ENCODE data around the gene CIC. TPM values are rescaled to one million over a fixed set of nuclear protein-coding genes. Genes with fewer than 3 reads are reported as not detected.

The CIC gene
- total RNA-seq, 1 experiment from 2014 or later = 48.5 TPM

GRCh38 chr19:42277821-42278451 is 8.9 kb downstream of the CIC start:
- peak; percentile 78 for DNase-seq (ENCODE audit: low spot score)

GRCh38 chr19:42278452-42279154 is 9.6 kb downstream of the CIC start:
- DNase-seq (ENCODE audit: low spot score) = no peak

- DNase-seq (ENCODE audit: low spot score) = no peak
These were observed 10.3 kb downstream of the CIC start for GRCh38 chr19:42279155-42279901.

GRCh38 chr19:42279902-42280814 is 11.1 kb downstream of the CIC start:
- DNase-seq (ENCODE audit: low spot score) = peak; percentile 94

- peak; percentile 72 for DNase-seq (ENCODE audit: low spot score)
These were observed 11.7 kb downstream of the CIC start for GRCh38 chr19:42280815-42281145.

GRCh38 chr19:42281146-42281826 is 12.2 kb downstream of the CIC start:
- peak; percentile 57 for DNase-seq (ENCODE audit: low spot score)

- DNase-seq (ENCODE audit: low spot score) = peak; percentile 74
These were observed 13.0 kb downstream of the CIC start for GRCh38 chr19:42281827-42282762.

GRCh38 chr19:42282819-42283187 is 13.8 kb downstream of the CIC start:
- no peak for DNase-seq (ENCODE audit: low spot score)

GRCh38 chr19:42283188-42284065 is 14.4 kb downstream of the CIC start:
- DNase-seq (ENCODE audit: low spot score) = peak; percentile 77

- DNase-seq (ENCODE audit: low spot score) = peak; percentile 54
These were observed 15.0 kb downstream of the CIC start for GRCh38 chr19:42284066-42284501.

- DNase-seq (ENCODE audit: low spot score) = no peak
These were observed 15.7 kb downstream of the CIC start for GRCh38 chr19:42284591-42285341.

- no peak for DNase-seq (ENCODE audit: low spot score)
These were observed 16.5 kb downstream of the CIC start for GRCh38 chr19:42285541-42285941.

GRCh38 chr19:42285988-42286348 is 16.9 kb downstream of the CIC start:
- DNase-seq (ENCODE audit: low spot score) = no peak

- DNase-seq (ENCODE audit: low spot score) = no peak
These were observed 17.4 kb downstream of the CIC start for GRCh38 chr19:42286349-42287016.

GRCh38 chr19:42287017-42287826 is 18.2 kb downstream of the CIC start:
- no peak for DNase-seq (ENCODE audit: low spot score)

GRCh38 chr19:42287827-42288107 is 18.7 kb downstream of the CIC start:
- DNase-seq (ENCODE audit: low spot score) = no peak

GRCh38 chr19:42288387-42288786 is 19.3 kb downstream of the CIC start:
- DNase-seq (ENCODE audit: low spot score) = no peak
